CD4-positive, alpha-beta T cell (primary cell): ENCODE results near the gene NTN4. TPM values are rescaled to one million over a fixed set of nuclear protein-coding genes. Genes with fewer than 3 reads are reported as not detected.
"Not testable (repeated sequence)": the region's sequence is repeated elsewhere in the genome, so short reads cannot be mapped to it uniquely, and the experiment has no call there.

ENCODE experiments used
- ATAC-seq: fragments of 200-7000 bp; cut with Tn5 transposase; one replicate; pipeline ENCODE4 v1.10.0; 2022; ENCODE audit warnings: mild to moderate bottlenecking; ENCODE audit not compliant: poor library complexity
- CTCF ChIA-PET: fragments of 350-600 bp; sonication (Branson Sonifier 250); formaldehyde crosslinking; loops from one replicate; lab custom pipeline; 2021; ENCODE audit warnings: antibody characterized with exemption, inconsistent platforms; lab: Charles Lee
- POLR2A ChIA-PET: fragments of 350-600 bp; sonication (Branson Sonifier 250); formaldehyde crosslinking; loops from one replicate; lab custom pipeline; 2021; ENCODE audit warnings: antibody characterized with exemption, inconsistent platforms; lab: Charles Lee
- DNase-seq, 14 experiments: peaks; one replicate each; pipeline ENCODE4 v3.0.0-alpha.2; 2013 to 2020; ENCODE audit warnings: mixed read lengths in 2 of 14
- H3K27ac ChIP-seq, 2 donors: one replicate each; pipeline versions ENCODE4 v1.5.1 to v1.7.0; 2013; ENCODE audit warnings: low read length in 2 of 2, low read depth in 1 of 2, mild to moderate bottlenecking in 1 of 2
- H3K27me3 ChIP-seq, 2 experiments: 1 replicate in 1 of 2; 2 replicates in 1 of 2; pipeline versions ENCODE4 v1.6.1 to v1.7.0; 2013; ENCODE audit warnings: low read length in 2 of 2, control low read depth in 1 of 2, mild to moderate bottlenecking in 1 of 2, moderate library complexity in 1 of 2; ENCODE audit not compliant: insufficient read depth in 2 of 2, control insufficient read depth in 1 of 2
- H3K36me3 ChIP-seq: one replicate; pipeline ENCODE4 v1.6.1; 2013; ENCODE audit warnings: low read length, control low read depth; ENCODE audit not compliant: insufficient read depth
- H3K4me1 ChIP-seq: one replicate; pipeline ENCODE4 v1.6.1; 2013; ENCODE audit warnings: low read length, control low read depth; ENCODE audit not compliant: insufficient read depth
- H3K4me3 ChIP-seq: one replicate; pipeline ENCODE4 v1.5.1; 2013; ENCODE audit warnings: mild to moderate bottlenecking, low read length, moderate library complexity
- H3K9me3 ChIP-seq, 2 experiments: 1 replicate in 1 of 2; 2 replicates in 1 of 2; pipeline versions ENCODE4 v1.6.1 to v1.7.0; 2013; ENCODE audit warnings: low read length in 2 of 2, mild to moderate bottlenecking in 2 of 2, control low read depth in 1 of 2, moderate library complexity in 1 of 2; ENCODE audit not compliant: control insufficient read depth in 1 of 2, insufficient read depth in 1 of 2
- H3K27ac Mint-ChIP-seq: one replicate; pipeline ENCODE4 v1.8.0; 2020; ENCODE audit warnings: mixed read lengths
- H3K27me3 Mint-ChIP-seq: one replicate; pipeline ENCODE4 v1.8.0; 2021; ENCODE audit warnings: mixed read lengths
- H3K36me3 Mint-ChIP-seq: one replicate; pipeline ENCODE4 v1.8.0; 2021; ENCODE audit warnings: low read depth, mixed read lengths
- H3K4me1 Mint-ChIP-seq: one replicate; pipeline ENCODE4 v1.8.0; 2021; ENCODE audit warnings: low read depth, mixed read lengths
- H3K4me3 Mint-ChIP-seq: one replicate; pipeline ENCODE4 v1.8.0; 2020; ENCODE audit warnings: mild to moderate bottlenecking, mixed read lengths
- H3K9me3 Mint-ChIP-seq: one replicate; pipeline ENCODE4 v1.8.0; 2020; ENCODE audit warnings: mixed read lengths
- CTCF ChIP-seq: fragments of 200-600 bp; IDR thresholded peaks from one replicate; pipeline ENCODE4 v1.8.0; 2022; ENCODE audit warnings: antibody characterized with exemption, mild to moderate bottlenecking
- intact Hi-C, 2 experiments: fragments of 100-400 bp; cut with DNase I in 1 of 2; cut with micrococcal nuclease in 1 of 2; formaldehyde crosslinking; loops; one replicate each; pipeline versions ENCODE4 v1.15.1 to v1.9.0; 2023 to 2025; cut with DNase I, micrococcal nuclease
- total RNA-seq, 174 experiments: library from RNA in 2 of 174; stranded (reverse) in 2 of 174; gene quantifications; one replicate each; pipeline ENCODE4 v1.2.3 and lab custom pipeline; 2021 to 2026

NTN4 gene
- total RNA-seq, 2 experiments from 2014 or later, result 0.47 to 0.71 TPM

GRCh38 chr12:95815632-95816212, 25.2 kb upstream of the NTN4 start:
- no peaks in the 10 kb centered on the region for H3K9me3 ChIP-seq
- ATAC-seq (no peak), DNase-seq (peak in 3 of 14 experiments; percentile 11 to 27 (median 14))
- H3K4me1 ChIP-seq, result no peaks in the 10 kb centered on the region
- Mint-ChIP-seq H3K9me3 (no peaks in the 10 kb centered on the region), H3K36me3 (no peaks in the 10 kb centered on the region), H3K27ac (no peak overlapping the region), H3K27me3 (peaks cover 50% of the 10 kb centered on the region), H3K4me1 (no peaks in the 10 kb centered on the region), H3K4me3 (no peak overlapping the region)
- no peaks in the 10 kb centered on the region for H3K36me3 ChIP-seq
- CTCF ChIA-PET, result no interaction called here
- intact Hi-C loops, result loop anchor here in 1 of 2 experiments (10.0 kb wide), 1 partner anchor 701 kb away; no protein-coding TSS in a partner anchor
- POLR2A ChIA-PET, result no interaction called here
- no peak overlapping the region for H3K4me3 ChIP-seq
- H3K27me3 ChIP-seq, result peaks cover 0 to 6% of the 10 kb centered on the region in 2 experiments
- no peak for TF ChIP-seq CTCF
- no peak overlapping the region for H3K27ac ChIP-seq

- ATAC-seq, result not testable (repeated sequence)
Measured at GRCh38 chr12:95812155-95812554, 21.6 kb upstream of the NTN4 start.

GRCh38 chr12:95810411-95810810, 19.8 kb upstream of the NTN4 start:
- Histone ChIP-seq H3K27ac (no peak overlapping the region), H3K36me3 (no peaks in the 10 kb centered on the region), H3K27me3 (peaks cover 2 to 10% of the 10 kb centered on the region in 2 experiments), H3K4me3 (no peak overlapping the region), H3K4me1 (peaks cover 6% of the 10 kb centered on the region), H3K9me3 (no peaks in the 10 kb centered on the region)
- DNase-seq, result no peak
- peaks cover 58% of the 10 kb centered on the region for H3K27me3 Mint-ChIP-seq
- ChIA-PET CTCF (no interaction called here), POLR2A (no interaction called here)
- H3K4me1 Mint-ChIP-seq, result no peaks in the 10 kb centered on the region
- intact Hi-C loops, result loop anchor here in 1 of 2 experiments (5.0 to 10.0 kb wide), 2 partner anchors 188 to 696 kb away; no protein-coding TSS in a partner anchor
- no peaks in the 10 kb centered on the region for H3K36me3 Mint-ChIP-seq
- no peak overlapping the region for H3K4me3 Mint-ChIP-seq
- no peak for TF ChIP-seq CTCF
- no peak for ATAC-seq
- no peak overlapping the region for H3K27ac Mint-ChIP-seq
- no peaks in the 10 kb centered on the region for H3K9me3 Mint-ChIP-seq

More at GRCh38 chr12:95812155-95812554, 21.6 kb upstream of the NTN4 start:
- H3K4me3 ChIP-seq, H3K27me3 ChIP-seq, H3K4me3 Mint-ChIP-seq, H3K36me3 Mint-ChIP-seq, H3K9me3 ChIP-seq, H3K27ac ChIP-seq, H3K4me1 ChIP-seq, H3K4me1 Mint-ChIP-seq, H3K27ac Mint-ChIP-seq, DNase-seq, H3K9me3 Mint-ChIP-seq, H3K36me3 ChIP-seq, POLR2A ChIA-PET: not testable (repeated sequence)
- intact Hi-C loops, result loop anchor here in 1 of 2 experiments (5.0 to 10.0 kb wide), 2 partner anchors 190 to 697 kb away; no protein-coding TSS in a partner anchor
- CTCF ChIA-PET, result interaction anchor here (0.9 kb wide), 1 partner anchor 148 kb away, joined by 3 read pairs; no protein-coding TSS in a partner anchor
- peaks cover 49% of the 10 kb centered on the region for H3K27me3 Mint-ChIP-seq
